Esophagus muscularis mucosa (tissue), 4 donors: ENCODE results near the gene CDH10.

ENCODE experiments used
- EP300 ChIP-seq: sonication (generic); formaldehyde crosslinking; IDR thresholded peaks from one replicate; pipeline ENCODE4 v1.6.1; 2017; ENCODE audit warnings: antibody characterized with exemption
- POLR2A ChIP-seq: fragments of 450-650 bp; IDR thresholded peaks from one replicate; pipeline ENCODE4 v1.6.1; 2017; ENCODE audit warnings: antibody characterized with exemption, moderate library complexity, mild to moderate bottlenecking, low read depth
- TF ChIP-seq, protein P1 (sequence below), 3 experiments: fragments of 200-600 bp in 2 of 3; fragments of 450-650 bp in 1 of 3; sonication (generic) in 2 of 3; IDR thresholded peaks; one replicate each; pipeline ENCODE4 v1.5.1; 2017 to 2019; ENCODE audit warnings: antibody characterized with exemption in 3 of 3, mild to moderate bottlenecking in 2 of 3, moderate library complexity in 1 of 3

DNA sequence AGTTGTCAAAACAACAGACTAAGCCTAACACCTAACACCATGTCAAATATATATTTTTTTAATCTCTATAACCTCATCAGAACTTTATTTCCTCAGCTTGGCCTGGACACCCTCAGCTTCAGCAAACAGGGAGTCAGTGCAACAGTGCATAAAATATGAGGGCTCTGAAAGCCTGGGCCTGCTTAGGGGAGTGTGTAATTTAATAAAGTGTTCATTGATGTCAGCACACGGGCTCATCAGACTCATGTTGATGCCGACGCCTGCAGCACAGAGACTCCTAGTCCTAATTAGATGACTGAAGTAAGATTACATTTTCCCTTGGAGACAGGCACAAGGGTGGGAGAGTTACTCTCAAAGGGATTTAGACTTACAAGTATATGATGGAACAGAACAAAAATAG lies 37.8 kb downstream of the CDH10 start:
- TF ChIP-seq, protein P1, sequence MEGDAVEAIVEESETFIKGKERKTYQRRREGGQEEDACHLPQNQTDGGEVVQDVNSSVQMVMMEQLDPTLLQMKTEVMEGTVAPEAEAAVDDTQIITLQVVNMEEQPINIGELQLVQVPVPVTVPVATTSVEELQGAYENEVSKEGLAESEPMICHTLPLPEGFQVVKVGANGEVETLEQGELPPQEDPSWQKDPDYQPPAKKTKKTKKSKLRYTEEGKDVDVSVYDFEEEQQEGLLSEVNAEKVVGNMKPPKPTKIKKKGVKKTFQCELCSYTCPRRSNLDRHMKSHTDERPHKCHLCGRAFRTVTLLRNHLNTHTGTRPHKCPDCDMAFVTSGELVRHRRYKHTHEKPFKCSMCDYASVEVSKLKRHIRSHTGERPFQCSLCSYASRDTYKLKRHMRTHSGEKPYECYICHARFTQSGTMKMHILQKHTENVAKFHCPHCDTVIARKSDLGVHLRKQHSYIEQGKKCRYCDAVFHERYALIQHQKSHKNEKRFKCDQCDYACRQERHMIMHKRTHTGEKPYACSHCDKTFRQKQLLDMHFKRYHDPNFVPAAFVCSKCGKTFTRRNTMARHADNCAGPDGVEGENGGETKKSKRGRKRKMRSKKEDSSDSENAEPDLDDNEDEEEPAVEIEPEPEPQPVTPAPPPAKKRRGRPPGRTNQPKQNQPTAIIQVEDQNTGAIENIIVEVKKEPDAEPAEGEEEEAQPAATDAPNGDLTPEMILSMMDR (IDR thresholded peaks at IDR 0.05): no peak
- TF ChIP-seq POLR2A (no peak), EP300 (no peak)
